GM23338 (cell line): ENCODE data around the gene AANAT. TPM values are rescaled to one million over a fixed set of nuclear protein-coding genes. Genes with fewer than 3 reads are reported as not detected.

Experiments
- ATAC-seq: fragments of 200-7000 bp; cut with Tn5 transposase; 3 replicates; pipeline ENCODE4 v1.9.1; 2020
- DNase-seq: peaks from one replicate; pipeline ENCODE4 v3.0.0-alpha.2; 2015; ENCODE audit warnings: low spot score
- H2AFZ ChIP-seq: fragments of 200-600 bp; sonication (generic); 2 replicates; pipeline ENCODE4 v1.8.0; 2016; ENCODE audit warnings: antibody characterized with exemption, mild to moderate bottlenecking, moderate library complexity
- H3F3A ChIP-seq: fragments of 200-600 bp; sonication (generic); replicated peaks from 2 replicates; pipeline ENCODE4 v1.8.0; 2017; ENCODE audit warnings: antibody characterized with exemption, mixed run types, low read depth
- H3K27ac ChIP-seq: fragments of 200-600 bp; sonication (generic); 2 replicates; pipeline ENCODE4 v1.6.1; 2016; ENCODE audit warnings: low read depth
- H3K27me3 ChIP-seq: fragments of 200-600 bp; sonication (generic); 2 replicates; pipeline ENCODE4 v1.8.0; 2016; ENCODE audit warnings: mild to moderate bottlenecking, mixed run types, moderate library complexity; ENCODE audit not compliant: insufficient read depth
- H3K36me3 ChIP-seq: fragments of 200-600 bp; sonication (generic); 2 replicates; pipeline ENCODE4 v1.8.0; 2016; ENCODE audit warnings: mild to moderate bottlenecking; ENCODE audit not compliant: insufficient read depth
- H3K4me1 ChIP-seq: fragments of 200-600 bp; sonication (generic); 2 replicates; pipeline ENCODE4 v1.8.0; 2016; ENCODE audit warnings: mild to moderate bottlenecking, moderate library complexity; ENCODE audit not compliant: insufficient read depth
- H3K4me2 ChIP-seq: fragments of 200-600 bp; sonication (generic); 2 replicates; pipeline ENCODE4 v1.7.1; 2017; ENCODE audit warnings: mixed run types
- H3K4me3 ChIP-seq: fragments of 200-600 bp; sonication (generic); 2 replicates; pipeline ENCODE4 v1.6.1; 2016; ENCODE audit warnings: mixed run types
- H3K79me2 ChIP-seq: fragments of 200-600 bp; sonication (generic); replicated peaks from 2 replicates; pipeline ENCODE4 v1.8.0; 2017; ENCODE audit warnings: mild to moderate bottlenecking; ENCODE audit not compliant: insufficient read depth
- H3K9me2 ChIP-seq: fragments of 200-600 bp; sonication (generic); 2 replicates; pipeline ENCODE4 v1.8.0; 2017; ENCODE audit not compliant: insufficient read depth
- H4K20me1 ChIP-seq: fragments of 200-600 bp; sonication (generic); replicated peaks from 2 replicates; pipeline ENCODE4 v1.8.0; 2017; ENCODE audit warnings: mild to moderate bottlenecking; ENCODE audit not compliant: insufficient read depth
- H3K27ac Mint-ChIP-seq: 2 replicates; pipeline ENCODE4 v1.8.0; 2020; ENCODE audit warnings: inconsistent platforms, mild to moderate bottlenecking, moderate library complexity, mixed read lengths
- H3K27me3 Mint-ChIP-seq: 3 replicates; pipeline ENCODE4 v1.8.0; 2022; ENCODE audit warnings: low read depth, mild to moderate bottlenecking, moderate library complexity, mixed read lengths, inconsistent platforms; ENCODE audit not compliant: insufficient read depth, poor library complexity
- H3K36me3 Mint-ChIP-seq: 3 replicates; pipeline ENCODE4 v1.8.0; 2021; ENCODE audit warnings: low read depth, mild to moderate bottlenecking, inconsistent platforms, moderate library complexity, mixed read lengths
- H3K4me1 Mint-ChIP-seq: 3 replicates; pipeline ENCODE4 v1.8.0; 2020; ENCODE audit warnings: mild to moderate bottlenecking, inconsistent platforms, mixed read lengths
- H3K4me3 Mint-ChIP-seq: 3 replicates; pipeline ENCODE4 v1.8.0; 2021; ENCODE audit warnings: moderate library complexity, mild to moderate bottlenecking, inconsistent platforms, mixed read lengths
- H3K9me3 Mint-ChIP-seq: 3 replicates; pipeline ENCODE4 v1.8.0; 2020; ENCODE audit warnings: moderate library complexity, mild to moderate bottlenecking, inconsistent platforms, mixed read lengths
- CREB1 ChIP-seq: fragments of 250-450 bp; sonication (Bioruptor Pico); IDR thresholded peaks from 2 replicates; pipeline ENCODE4 v1.5.0; 2020; ENCODE audit warnings: low read depth, mild to moderate bottlenecking, moderate library complexity
- ETS1 ChIP-seq: IDR thresholded peaks from 2 replicates; pipeline ENCODE4 v1.6.1; 2016; ENCODE audit warnings: antibody characterized with exemption
- EZH2 ChIP-seq: fragments of 200-600 bp; sonication (generic); IDR thresholded peaks from one replicate; pipeline ENCODE4 v1.8.0; 2017; ENCODE audit warnings: antibody characterized with exemption, mild to moderate bottlenecking, low read depth; ENCODE audit not compliant: unreplicated experiment
- EZH2phosphoT487 ChIP-seq: fragments of 200-600 bp; sonication (generic); IDR thresholded peaks from one replicate; pipeline ENCODE4 v1.8.1; 2018; ENCODE audit warnings: antibody characterized with exemption; ENCODE audit not compliant: unreplicated experiment
- JUNB ChIP-seq: IDR thresholded peaks from one replicate; pipeline ENCODE4 v1.6.1; 2016; ENCODE audit warnings: antibody characterized with exemption; ENCODE audit not compliant: unreplicated experiment
- NANOG ChIP-seq: IDR thresholded peaks from 2 replicates; pipeline ENCODE4 v1.6.1; 2016; ENCODE audit warnings: antibody characterized with exemption, borderline replicate concordance
- POLR2AphosphoS5 ChIP-seq: IDR thresholded peaks from 2 replicates; pipeline ENCODE4 v1.6.1; 2016; ENCODE audit warnings: antibody characterized with exemption, low read depth
- REST ChIP-seq: IDR thresholded peaks from one replicate; pipeline ENCODE4 v1.6.1; 2018; ENCODE audit warnings: antibody characterized with exemption; ENCODE audit not compliant: unreplicated experiment
- STAT1 ChIP-seq: IDR thresholded peaks from one replicate; pipeline ENCODE4 v1.6.1; 2016; ENCODE audit warnings: antibody characterized with exemption; ENCODE audit not compliant: unreplicated experiment
- ZNF114 ChIP-seq: fragments of 250-450 bp; sonication (Bioruptor Pico); IDR thresholded peaks from 2 replicates; pipeline ENCODE4 v1.5.0; 2020; ENCODE audit warnings: mild to moderate bottlenecking, moderate library complexity
- ZNF331 ChIP-seq: fragments of 250-450 bp; sonication (Bioruptor Pico); IDR thresholded peaks from 2 replicates; pipeline ENCODE4 v1.5.0; 2020; ENCODE audit warnings: low read depth, mild to moderate bottlenecking, moderate library complexity
- polyA plus RNA-seq: library from polyadenylated mRNA; unstranded; fragments of >200 nt; fragmentation: Nextera tagmentation; extraction: Ambion mirVana; gene quantifications from 2 replicates; pipeline ENCODE4 v1.2.1, GENCODE V29; 2016
- total RNA-seq: library from RNA; depleted of rRNA; stranded (reverse); fragments of >200 nt; shearing (Covaris generic); gene quantifications from 2 replicates; pipeline ENCODE4 v1.2.3, GENCODE V29; 2014
- TF ChIP-seq, protein P1 (sequence below), 2 experiments: fragments of 200-600 bp in 1 of 2; sonication (generic) in 1 of 2; conservative IDR thresholded peaks; 2 replicates each; pipeline versions ENCODE4 v1.5.1 to v1.6.1; 2016 to 2017; ENCODE audit warnings: antibody characterized with exemption in 2 of 2, low read depth in 2 of 2, mild to moderate bottlenecking in 2 of 2, moderate library complexity in 1 of 2

Gene AANAT
- total and polyA plus RNA-seq, 2 experiments from 2014 or later: 0.28 to 1.0 TPM

- no peak overlapping the region for H2AFZ ChIP-seq
- H3K9me2 ChIP-seq: no peaks in the 10 kb centered on the region
- H3K4me1 Mint-ChIP-seq: peaks cover 70% of the 10 kb centered on the region
- no peak overlapping the region for H3K4me3 ChIP-seq
- peaks cover 7% of the 10 kb centered on the region for H3K36me3 Mint-ChIP-seq
- H3K4me3 Mint-ChIP-seq: no peak overlapping the region
- H3K79me2 ChIP-seq: peaks cover 100% of the 10 kb centered on the region
- no peak for DNase-seq
- H4K20me1 ChIP-seq: peaks cover 61% of the 10 kb centered on the region
- H3K4me1 ChIP-seq: peaks cover 69% of the 10 kb centered on the region
- no peaks in the 10 kb centered on the region for H3K36me3 ChIP-seq
- no peak for ATAC-seq
- no peaks in the 10 kb centered on the region for H3F3A ChIP-seq
- no peak overlapping the region for H3K4me2 ChIP-seq
- peak overlapping the region; percentile 52; the same call in 1 of the 2 replicates for H3K27ac ChIP-seq
- no peak for TF ChIP-seq NANOG
- no peak for TF ChIP-seq ZNF331
- TF ChIP-seq CREB1: no peak
- TF ChIP-seq POLR2AphosphoS5: no peak
- TF ChIP-seq EZH2: no peak
- TF ChIP-seq STAT1: no peak
- TF ChIP-seq, protein P1, sequence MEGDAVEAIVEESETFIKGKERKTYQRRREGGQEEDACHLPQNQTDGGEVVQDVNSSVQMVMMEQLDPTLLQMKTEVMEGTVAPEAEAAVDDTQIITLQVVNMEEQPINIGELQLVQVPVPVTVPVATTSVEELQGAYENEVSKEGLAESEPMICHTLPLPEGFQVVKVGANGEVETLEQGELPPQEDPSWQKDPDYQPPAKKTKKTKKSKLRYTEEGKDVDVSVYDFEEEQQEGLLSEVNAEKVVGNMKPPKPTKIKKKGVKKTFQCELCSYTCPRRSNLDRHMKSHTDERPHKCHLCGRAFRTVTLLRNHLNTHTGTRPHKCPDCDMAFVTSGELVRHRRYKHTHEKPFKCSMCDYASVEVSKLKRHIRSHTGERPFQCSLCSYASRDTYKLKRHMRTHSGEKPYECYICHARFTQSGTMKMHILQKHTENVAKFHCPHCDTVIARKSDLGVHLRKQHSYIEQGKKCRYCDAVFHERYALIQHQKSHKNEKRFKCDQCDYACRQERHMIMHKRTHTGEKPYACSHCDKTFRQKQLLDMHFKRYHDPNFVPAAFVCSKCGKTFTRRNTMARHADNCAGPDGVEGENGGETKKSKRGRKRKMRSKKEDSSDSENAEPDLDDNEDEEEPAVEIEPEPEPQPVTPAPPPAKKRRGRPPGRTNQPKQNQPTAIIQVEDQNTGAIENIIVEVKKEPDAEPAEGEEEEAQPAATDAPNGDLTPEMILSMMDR (conservative IDR thresholded peaks at IDR 0.05; ENCODE audit: low read depth in 2 of 2): no peak
- no peak for TF ChIP-seq ZNF114
- TF ChIP-seq ETS1: no peak
- no peak for TF ChIP-seq EZH2phosphoT487
- TF ChIP-seq REST: no peak
- TF ChIP-seq JUNB: no peak
- H3K27me3 ChIP-seq: no peaks in the 10 kb centered on the region
- peak overlapping the region; percentile 47; the same call in 1 of the 2 replicates for H3K27ac Mint-ChIP-seq
- H3K9me3 Mint-ChIP-seq: no peaks in the 10 kb centered on the region
- peaks cover 5% of the 10 kb centered on the region for H3K27me3 Mint-ChIP-seq
These were observed 32.5 kb upstream of the AANAT start for GRCh38 chr17:76434870-76435269.
